Stimulated activated CD8-positive, alpha-beta memory T cell treated with anti-CD3 and anti-CD28 coated beads, Interleukin-12 subunit alpha, Interleukin-12 subunit beta, amount 100 ng/mL, for 4 hours (primary cell): ENCODE data around the gene ACOT8.
"Not testable (repeated sequence)": the region's sequence is repeated elsewhere in the genome, so short reads cannot be mapped to it uniquely, and the experiment has no call there.

Experiments
- DNase-seq: peaks from one replicate; pipeline ENCODE4 v3.0.0-alpha.2; 2020; ENCODE audit warnings: low read depth

Gene ACOT8

GRCh38 chr20:45887346-45887715 is 30.1 kb upstream of the ACOT8 start, which contains the start of gene SPATA25:
Gene SPATA25, minus strand, starts transcription at chr20:45887622. Its CDS starts 32 bp downstream, at chr20:45887590.
- DNase-seq: no peak

- no peak for DNase-seq
Measured at GRCh38 chr20:45886590-45887345, 29.6 kb upstream of the ACOT8 start.

- DNase-seq: no peak
Measured at GRCh38 chr20:45883100-45883469, 25.9 kb upstream of the ACOT8 start.

- DNase-seq: no peak
Measured at GRCh38 chr20:45882469-45883099, 25.4 kb upstream of the ACOT8 start.

- peak; percentile 93 for DNase-seq
Measured at GRCh38 chr20:45880988-45881788, 24.0 kb upstream of the ACOT8 start, which contains the start of gene ZSWIM1. Gene ZSWIM1, plus strand, starts transcription at chr20:45881227. Its CDS starts 1,366 bp downstream, at chr20:45882593.

- no peak for DNase-seq
Measured at GRCh38 chr20:45878076-45878761, 21.0 kb upstream of the ACOT8 start.

GRCh38 chr20:45874576-45874975 is 17.4 kb upstream of the ACOT8 start:
- no peak for DNase-seq

- DNase-seq: not testable (repeated sequence)
Measured at GRCh38 chr20:45874104-45874481, 16.9 kb upstream of the ACOT8 start.

GRCh38 chr20:45873409-45874103 is 16.4 kb upstream of the ACOT8 start:
- DNase-seq: no peak

- no peak for DNase-seq
Measured at GRCh38 chr20:45872626-45873025, 15.4 kb upstream of the ACOT8 start.

GRCh38 chr20:45867819-45868176 is 10.6 kb upstream of the ACOT8 start:
- DNase-seq: no peak

GRCh38 chr20:45867136-45867818 is 10.1 kb upstream of the ACOT8 start:
- DNase-seq: no peak

GRCh38 chr20:45866454-45866853 is 9.3 kb upstream of the ACOT8 start:
- DNase-seq: no peak

- no peak for DNase-seq
Measured at GRCh38 chr20:45863543-45864470, 6.6 kb upstream of the ACOT8 start.

GRCh38 chr20:45861221-45862075 is 4.3 kb upstream of the ACOT8 start:
- no peak for DNase-seq

- no peak for DNase-seq
Measured at GRCh38 chr20:45860560-45861220, 3.5 kb upstream of the ACOT8 start.

- no peak for DNase-seq
Measured at GRCh38 chr20:45859916-45860315, 2.7 kb upstream of the ACOT8 start.

- no peak for DNase-seq
Measured at GRCh38 chr20:45857882-45858216, 657 bp upstream of the ACOT8 start.

- no peak for DNase-seq
Measured at GRCh38 chr20:45853484-45853883, 3.7 kb downstream of the ACOT8 start.
